Measurements from ENCODE around the gene LY86. TPM values are rescaled to one million over a fixed set of nuclear protein-coding genes. Genes with fewer than 3 reads are reported as not detected.

Gene LY86
- total and polyA plus RNA-seq, 10 of the 15 experiments (the other 5 are each of a cell fraction or from before 2014, with no cell fraction given), result 68.2 to 457 (median 128) TPM

DNA sequence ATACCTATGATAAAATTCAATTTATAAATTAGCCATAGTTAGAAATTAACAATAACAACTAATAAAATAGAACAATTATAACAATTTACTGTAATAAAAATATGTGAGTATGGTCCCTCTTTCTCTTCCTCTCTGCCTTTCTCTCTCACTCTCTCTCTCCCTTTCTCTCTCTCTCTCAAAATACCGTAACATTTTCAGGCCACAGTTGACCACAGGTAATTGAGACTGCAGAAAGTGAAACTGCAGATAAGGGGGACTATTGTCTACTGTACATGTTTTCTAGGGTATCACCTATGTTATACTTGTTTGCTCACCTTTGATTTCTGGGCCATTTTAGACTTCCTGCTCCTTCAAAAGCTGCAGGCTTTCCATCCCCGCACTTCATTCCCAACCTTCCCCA lies 46.8 kb downstream of the LY86 start (continued):
- no peak for TF ChIP-seq CUX1 (IDR thresholded peaks at IDR 0.05; ENCODE audit: insufficient replicate concordance, low read depth, low read length)
- no peak for TF ChIP-seq EED (IDR thresholded peaks at IDR 0.05; ENCODE audit: low read depth)
- TF ChIP-seq CEBPB (IDR thresholded peaks at IDR 0.05; ENCODE audit: borderline replicate concordance in 1 of 2, low read depth in 2 of 2, low read length in 2 of 2), result 0 out of 4 replicates have a peak, but pooled peaks of 1 of the 2 experiments have one; percentile 33
- TF ChIP-seq MTA2 (IDR thresholded peaks at IDR 0.05; ENCODE audit: low read depth), result peak; percentile 78
- peak; percentile 97 for TF ChIP-seq RUNX3 (IDR thresholded peaks at IDR 0.05; ENCODE audit: low read length)
- peak; percentile 26 for TF ChIP-seq MEF2B (IDR thresholded peaks at IDR 0.05; ENCODE audit: partially characterized antibody, poor library complexity, severe bottlenecking)
- TF ChIP-seq ZSCAN29 (IDR thresholded peaks at IDR 0.05), result no peak
- no peak for TF ChIP-seq KLF5 (IDR thresholded peaks at IDR 0.05; ENCODE audit: partially characterized antibody)
- TF ChIP-seq BCL11A (IDR thresholded peaks at IDR 0.05; ENCODE audit: low read depth, low read length), result peak; percentile 57
- TF ChIP-seq ZNF687 (IDR thresholded peaks at IDR 0.05), result peak; percentile 31; the same call in 1 of the 2 replicates
- no peak for TF ChIP-seq LARP7 (IDR thresholded peaks at IDR 0.05)
- no peak for TF ChIP-seq USF1 (IDR thresholded peaks at IDR 0.05; ENCODE audit: borderline replicate concordance, extremely low read length, insufficient read depth, low read depth, low read length)
- TF ChIP-seq POLR2AphosphoS2 (IDR thresholded peaks at IDR 0.05; ENCODE audit: low read depth, low read length), result no peak
- TF ChIP-seq, protein P1, sequence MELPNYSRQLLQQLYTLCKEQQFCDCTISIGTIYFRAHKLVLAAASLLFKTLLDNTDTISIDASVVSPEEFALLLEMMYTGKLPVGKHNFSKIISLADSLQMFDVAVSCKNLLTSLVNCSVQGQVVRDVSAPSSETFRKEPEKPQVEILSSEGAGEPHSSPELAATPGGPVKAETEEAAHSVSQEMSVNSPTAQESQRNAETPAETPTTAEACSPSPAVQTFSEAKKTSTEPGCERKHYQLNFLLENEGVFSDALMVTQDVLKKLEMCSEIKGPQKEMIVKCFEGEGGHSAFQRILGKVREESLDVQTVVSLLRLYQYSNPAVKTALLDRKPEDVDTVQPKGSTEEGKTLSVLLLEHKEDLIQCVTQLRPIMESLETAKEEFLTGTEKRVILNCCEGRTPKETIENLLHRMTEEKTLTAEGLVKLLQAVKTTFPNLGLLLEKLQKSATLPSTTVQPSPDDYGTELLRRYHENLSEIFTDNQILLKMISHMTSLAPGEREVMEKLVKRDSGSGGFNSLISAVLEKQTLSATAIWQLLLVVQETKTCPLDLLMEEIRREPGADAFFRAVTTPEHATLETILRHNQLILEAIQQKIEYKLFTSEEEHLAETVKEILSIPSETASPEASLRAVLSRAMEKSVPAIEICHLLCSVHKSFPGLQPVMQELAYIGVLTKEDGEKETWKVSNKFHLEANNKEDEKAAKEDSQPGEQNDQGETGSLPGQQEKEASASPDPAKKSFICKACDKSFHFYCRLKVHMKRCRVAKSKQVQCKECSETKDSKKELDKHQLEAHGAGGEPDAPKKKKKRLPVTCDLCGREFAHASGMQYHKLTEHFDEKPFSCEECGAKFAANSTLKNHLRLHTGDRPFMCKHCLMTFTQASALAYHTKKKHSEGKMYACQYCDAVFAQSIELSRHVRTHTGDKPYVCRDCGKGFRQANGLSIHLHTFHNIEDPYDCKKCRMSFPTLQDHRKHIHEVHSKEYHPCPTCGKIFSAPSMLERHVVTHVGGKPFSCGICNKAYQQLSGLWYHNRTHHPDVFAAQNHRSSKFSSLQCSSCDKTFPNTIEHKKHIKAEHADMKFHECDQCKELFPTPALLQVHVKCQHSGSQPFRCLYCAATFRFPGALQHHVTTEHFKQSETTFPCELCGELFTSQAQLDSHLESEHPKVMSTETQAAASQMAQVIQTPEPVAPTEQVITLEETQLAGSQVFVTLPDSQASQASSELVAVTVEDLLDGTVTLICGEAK (IDR thresholded peaks at IDR 0.05; ENCODE audit: borderline replicate concordance), result no peak
- TF ChIP-seq CBFB (IDR thresholded peaks at IDR 0.05; ENCODE audit: low read depth), result 0 out of 2 replicates have a peak, but pooled peaks have one; percentile 31
- TF ChIP-seq HCFC1 (IDR thresholded peaks at IDR 0.05; ENCODE audit: low read length), result no peak
- TF ChIP-seq IKZF1 (conservative IDR thresholded peaks at IDR 0.05), result peak; percentile 33; the same call in 1 of the 2 replicates

All from GM12878 (cell line).